A673 (cell line): ENCODE results near the gene CTDSP2. TPM values are rescaled to one million over a fixed set of nuclear protein-coding genes. Genes with fewer than 3 reads are reported as not detected.
"Not testable (repeated sequence)": the region's sequence is repeated elsewhere in the genome, so short reads cannot be mapped to it uniquely, and the experiment has no call there.

Experiments
- BruUV-seq: library from RNA; stranded (reverse); fragments of 400-500 nt; replicated peaks from 2 replicates; lab custom pipeline; 2021; lab: Mats Ljungman, UMichigan
- CTCF ChIA-PET: fragments of 300-600 bp; sonication (Branson Sonifier 250); formaldehyde crosslinking; loops from one replicate; lab custom pipeline; 2022; ENCODE audit warnings: antibody characterized with exemption; lab: Charles Lee
- POLR2A ChIA-PET: fragments of 300-600 bp; sonication (Branson Sonifier 250); formaldehyde crosslinking; loops from one replicate; lab custom pipeline; 2022; ENCODE audit warnings: antibody characterized with exemption; ENCODE audit not compliant: low non-redundant PET; lab: Charles Lee
- DNase-seq: peaks from one replicate; pipeline ENCODE4 v3.0.0-alpha.2; 2015; ENCODE audit warnings: low spot score
- H3K27ac ChIP-seq: fragments of 200-600 bp; sonication (generic); 2 replicates; pipeline ENCODE4 v1.5.1; 2016; ENCODE audit warnings: mixed run types, low read depth, mild to moderate bottlenecking, mixed read lengths, antibody characterized with exemption, low read length; ENCODE audit not compliant: poor library complexity, severe bottlenecking
- H3K27me3 ChIP-seq: fragments of 200-600 bp; sonication (generic); replicated peaks from 2 replicates; pipeline ENCODE4 v1.6.1; 2017; ENCODE audit warnings: mixed run types, low read depth, mild to moderate bottlenecking, mixed read lengths, antibody characterized with exemption, low read length; ENCODE audit not compliant: insufficient read depth, poor library complexity
- H3K36me3 ChIP-seq: fragments of 200-600 bp; sonication (generic); 2 replicates; pipeline ENCODE4 v1.6.1; 2016; ENCODE audit warnings: mixed run types, mild to moderate bottlenecking, mixed read lengths, antibody characterized with exemption, low read length; ENCODE audit not compliant: insufficient read depth, poor library complexity, severe bottlenecking
- H3K4me1 ChIP-seq: fragments of 200-600 bp; sonication (generic); 2 replicates; pipeline ENCODE4 v1.6.1; 2017; ENCODE audit warnings: mixed run types, mild to moderate bottlenecking, mixed read lengths, antibody characterized with exemption, low read length; ENCODE audit not compliant: insufficient read depth, poor library complexity, severe bottlenecking
- H3K4me3 ChIP-seq: fragments of 200-600 bp; sonication (generic); 2 replicates; pipeline ENCODE4 v1.5.1; 2016; ENCODE audit warnings: low read depth, mixed run types, mild to moderate bottlenecking, mixed read lengths, low read length; ENCODE audit not compliant: poor library complexity, severe bottlenecking
- H3K9me3 ChIP-seq: fragments of 200-600 bp; sonication (generic); 2 replicates; pipeline ENCODE4 v1.6.1; 2016; ENCODE audit warnings: mixed run types, low read depth, mild to moderate bottlenecking, mixed read lengths, antibody characterized with exemption, low read length; ENCODE audit not compliant: poor library complexity, severe bottlenecking
- CTCF ChIP-seq: fragments of 300-800, 200-600 bp; sonication (generic); conservative IDR thresholded peaks from 2 replicates; pipeline ENCODE4 v1.5.1; 2017; ENCODE audit warnings: low read depth, mild to moderate bottlenecking, antibody characterized with exemption, low read length, moderate library complexity, mixed read lengths
- EZH2 ChIP-seq: fragments of 200-600 bp; sonication (generic); IDR thresholded peaks from 2 replicates; pipeline ENCODE4 v1.6.1; 2017; ENCODE audit warnings: borderline replicate concordance, low read depth, mild to moderate bottlenecking, mixed read lengths, antibody characterized with exemption, low read length; ENCODE audit not compliant: poor library complexity, severe bottlenecking
- intact Hi-C: fragments of 100-400 bp; cut with micrococcal nuclease; formaldehyde crosslinking; loops from one replicate; pipeline ENCODE4 v1.10.0; 2022; ENCODE audit not compliant: unreplicated experiment
- total RNA-seq: library from RNA; stranded (reverse); gene quantifications from 2 replicates; pipeline ENCODE4 v1.2.3, GENCODE V29; 2021

CTDSP2 gene
- total RNA-seq, 1 experiment from 2014 or later: 115 TPM

GRCh38 chr12:57861967-57862366 is 15.4 kb upstream of the CTDSP2 start:
- H3K27me3 ChIP-seq: no peaks in the 10 kb centered on the region
- intact Hi-C loops: no loop called here
- H3K4me3 ChIP-seq: no peak overlapping the region
- TF ChIP-seq CTCF: no peak
- no peak for TF ChIP-seq EZH2
- CTCF ChIA-PET: no interaction called here
- no peak for DNase-seq
- H3K36me3 ChIP-seq: no peaks in the 10 kb centered on the region
- POLR2A ChIA-PET: interaction anchor here (0.6 kb wide), 1 partner anchor 17 kb away, joined by 6 read pairs; no protein-coding TSS in a partner anchor
- H3K4me1 ChIP-seq: peaks cover 19% of the 10 kb centered on the region
- no peak overlapping the region for H3K27ac ChIP-seq
- H3K9me3 ChIP-seq: no peaks in the 10 kb centered on the region
- no TSS peak for BruUV-seq

- H3K9me3 ChIP-seq, H3K4me3 ChIP-seq, H3K36me3 ChIP-seq, intact Hi-C loops, BruUV-seq, H3K27me3 ChIP-seq, DNase-seq, CTCF ChIA-PET, H3K27ac ChIP-seq, POLR2A ChIA-PET: not testable (repeated sequence)
- peaks cover 19% of the 10 kb centered on the region for H3K4me1 ChIP-seq
Measured at GRCh38 chr12:57860883-57861282, 14.4 kb upstream of the CTDSP2 start.

- intact Hi-C loops: no loop called here
- no peaks in the 10 kb centered on the region for H3K9me3 ChIP-seq
- CTCF ChIA-PET: no interaction called here
Measured at GRCh38 chr12:57859121-57859520, 12.6 kb upstream of the CTDSP2 start.

GRCh38 chr12:57858123-57858522 is 11.6 kb upstream of the CTDSP2 start:
- H3K4me1 ChIP-seq, BruUV-seq, CTCF ChIA-PET, H3K27me3 ChIP-seq, DNase-seq, H3K36me3 ChIP-seq, POLR2A ChIA-PET, H3K27ac ChIP-seq, H3K9me3 ChIP-seq, H3K4me3 ChIP-seq, intact Hi-C loops: not testable (repeated sequence)

More at GRCh38 chr12:57859121-57859520, 12.6 kb upstream of the CTDSP2 start:
- no peak overlapping the region for H3K27ac ChIP-seq
- H3K4me1 ChIP-seq: peaks cover 2% of the 10 kb centered on the region
- no peaks in the 10 kb centered on the region for H3K36me3 ChIP-seq
- H3K4me3 ChIP-seq: no peak overlapping the region
- no peaks in the 10 kb centered on the region for H3K27me3 ChIP-seq
- DNase-seq: no peak
- no peak for TF ChIP-seq CTCF
- no peak for TF ChIP-seq EZH2
- POLR2A ChIA-PET: no interaction called here
- BruUV-seq: no TSS peak
